Skeletal muscle tissue (tissue), 4 donors: Measurements from ENCODE around the gene PLCB1. TPM values are rescaled to one million over a fixed set of nuclear protein-coding genes. Genes with fewer than 3 reads are reported as not detected.
A peak's percentile ranks its signal among the peaks of the same experiment; 100 is the strongest.

Source experiments
- H3K27ac ChIP-seq: one replicate; pipeline ENCODE4 v1.7.0; 2013; ENCODE audit warnings: mild to moderate bottlenecking, low read depth, low read length, inconsistent platforms
- H3K27me3 ChIP-seq, 3 donors: one replicate each; pipeline ENCODE4 v1.7.0; 2013; ENCODE audit warnings: low read length in 3 of 3; ENCODE audit not compliant: control insufficient read depth in 3 of 3, insufficient read depth in 3 of 3
- H3K36me3 ChIP-seq, 3 donors: one replicate each; pipeline ENCODE4 v1.7.0; 2013; ENCODE audit warnings: low read length in 3 of 3; ENCODE audit not compliant: control insufficient read depth in 3 of 3, insufficient read depth in 3 of 3
- H3K4me1 ChIP-seq, 3 donors: one replicate each; pipeline ENCODE4 v1.7.0; 2013; ENCODE audit warnings: low read length in 3 of 3, mild to moderate bottlenecking in 3 of 3; ENCODE audit not compliant: control insufficient read depth in 3 of 3, insufficient read depth in 3 of 3
- H3K4me3 ChIP-seq, 3 donors: one replicate each; pipeline ENCODE4 v1.7.0; 2013; ENCODE audit warnings: low read length in 3 of 3
- H3K9ac ChIP-seq, 3 donors: one replicate each; pipeline ENCODE4 v1.7.0; 2013; ENCODE audit warnings: low read length in 3 of 3, mild to moderate bottlenecking in 3 of 3, moderate library complexity in 2 of 3, low read depth in 1 of 3
- H3K9me3 ChIP-seq, 3 donors: one replicate each; pipeline ENCODE4 v1.7.0; 2013; ENCODE audit warnings: low read length in 3 of 3; ENCODE audit not compliant: control insufficient read depth in 3 of 3
- total RNA-seq: library from RNA; depleted of rRNA; stranded (reverse); fragments of >200 nt; gene quantifications from one replicate; pipeline ENCODE4 v1.2.3, GENCODE V29; 2014
- donor health status: Osteomylitis.

The PLCB1 gene
- total RNA-seq, 1 donor from 2014 or later = 13.0 TPM

GRCh38 chr20:8129211-8129976 is 2.7 kb upstream of the PLCB1 start:
- Histone ChIP-seq H3K4me1 (peaks cover 8 to 11% (median 9%) of the 10 kb centered on the region in 3 donors), H3K27ac (no peak overlapping the region), H3K9ac (no peak overlapping the region), H3K27me3 (no peaks in the 10 kb centered on the region), H3K9me3 (no peaks in the 10 kb centered on the region), H3K36me3 (no peaks in the 10 kb centered on the region), H3K4me3 (no peak overlapping the region)

- H3K4me3 ChIP-seq = no peak overlapping the region
- H3K4me1 ChIP-seq = peaks cover 8 to 11% (median 9%) of the 10 kb centered on the region in 3 donors
- H3K27ac ChIP-seq = no peak overlapping the region
- no peaks in the 10 kb centered on the region for H3K9me3 ChIP-seq
- H3K27me3 ChIP-seq = no peaks in the 10 kb centered on the region
- no peak overlapping the region for H3K9ac ChIP-seq
- no peaks in the 10 kb centered on the region for H3K36me3 ChIP-seq
These were observed 1.1 kb upstream of the PLCB1 start for GRCh38 chr20:8130840-8131526.

GRCh38 chr20:8132484-8133309 is 631 bp downstream of the PLCB1 start:
- peak overlapping the region; percentile 75 to 79 (median 76) for H3K9ac ChIP-seq
- H3K4me1 ChIP-seq = peaks cover 8 to 11% (median 9%) of the 10 kb centered on the region in 3 donors
- H3K9me3 ChIP-seq = no peaks in the 10 kb centered on the region
- no peaks in the 10 kb centered on the region for H3K36me3 ChIP-seq
- no peak overlapping the region for H3K27ac ChIP-seq
- H3K4me3 ChIP-seq = peak overlapping the region; percentile 73 to 82 (median 79)
- H3K27me3 ChIP-seq = no peaks in the 10 kb centered on the region

GRCh38 chr20:8133310-8133768 is 1.3 kb downstream of the PLCB1 start:
- Histone ChIP-seq H3K36me3 (no peaks in the 10 kb centered on the region), H3K9ac (peak overlapping the region; percentile 75 to 79 (median 76)), H3K27ac (no peak overlapping the region), H3K27me3 (no peaks in the 10 kb centered on the region), H3K9me3 (no peaks in the 10 kb centered on the region), H3K4me1 (peaks cover 8 to 11% (median 9%) of the 10 kb centered on the region in 3 donors), H3K4me3 (peak overlapping the region; percentile 73 to 82 (median 79))

DNA sequence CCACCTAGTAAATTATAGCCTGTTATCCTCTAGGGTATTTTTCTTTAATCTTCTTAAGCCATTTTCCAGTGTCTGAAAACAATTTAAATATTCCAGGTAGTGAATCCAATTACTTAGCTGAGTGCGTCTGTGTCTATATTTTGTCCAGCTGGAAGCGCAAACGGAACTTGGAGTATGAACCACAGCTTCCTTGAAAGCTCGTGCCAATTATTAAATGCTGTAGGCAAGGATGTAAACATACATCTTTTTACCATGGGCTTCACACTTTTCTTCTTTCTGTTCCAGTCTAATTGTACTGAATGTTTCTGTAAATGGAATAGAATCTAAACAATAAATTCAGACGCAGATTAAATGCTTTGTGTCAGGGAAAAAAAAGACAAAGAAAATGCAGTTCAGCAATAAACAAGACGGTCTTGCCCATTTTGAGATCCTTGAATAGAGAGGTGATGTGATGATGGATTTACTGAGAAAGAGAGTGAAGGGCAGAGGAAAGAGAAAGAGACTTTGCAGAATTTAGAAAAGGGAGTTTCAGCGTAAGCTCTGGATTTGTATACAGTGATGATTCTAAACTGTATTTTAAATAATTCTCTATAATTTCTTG is 1.9 kb downstream of the PLCB1 start:
- H3K27me3 ChIP-seq = no peaks in the 10 kb centered on the region
- no peaks in the 10 kb centered on the region for H3K9me3 ChIP-seq
- H3K4me1 ChIP-seq = peaks cover 8 to 11% (median 9%) of the 10 kb centered on the region in 3 donors
- no peaks in the 10 kb centered on the region for H3K36me3 ChIP-seq
- H3K4me3 ChIP-seq = peak overlapping the region; percentile 19 to 82 (median 79)
- H3K9ac ChIP-seq = peak overlapping the region; percentile 7 to 79 (median 75)
- no peak overlapping the region for H3K27ac ChIP-seq

DNA sequence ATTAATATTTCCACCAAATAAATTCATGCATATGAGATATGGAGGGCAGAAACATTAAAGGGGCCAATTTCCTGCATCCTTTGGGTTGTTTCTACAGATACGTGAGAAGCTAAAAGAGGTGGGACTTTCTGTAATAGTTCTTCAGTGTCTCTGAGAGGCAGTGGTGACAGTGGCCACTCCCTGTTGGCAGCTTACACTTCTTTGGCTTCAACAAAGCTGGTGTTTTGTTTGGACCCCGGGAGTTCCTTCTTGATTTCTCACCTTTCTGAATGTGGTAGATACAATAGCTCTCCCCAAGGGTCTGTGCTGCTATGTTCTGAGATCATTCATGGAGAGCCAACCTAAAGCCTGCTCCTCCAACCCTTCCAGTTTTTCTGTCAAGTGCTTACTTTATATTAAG is 7.8 kb downstream of the PLCB1 start:
- Histone ChIP-seq H3K27me3 (no peaks in the 10 kb centered on the region), H3K27ac (no peak overlapping the region), H3K9ac (no peak overlapping the region), H3K4me1 (peaks cover 2 to 6% (median 4%) of the 10 kb centered on the region in 3 donors), H3K9me3 (no peaks in the 10 kb centered on the region), H3K4me3 (no peak overlapping the region), H3K36me3 (no peaks in the 10 kb centered on the region)

DNA sequence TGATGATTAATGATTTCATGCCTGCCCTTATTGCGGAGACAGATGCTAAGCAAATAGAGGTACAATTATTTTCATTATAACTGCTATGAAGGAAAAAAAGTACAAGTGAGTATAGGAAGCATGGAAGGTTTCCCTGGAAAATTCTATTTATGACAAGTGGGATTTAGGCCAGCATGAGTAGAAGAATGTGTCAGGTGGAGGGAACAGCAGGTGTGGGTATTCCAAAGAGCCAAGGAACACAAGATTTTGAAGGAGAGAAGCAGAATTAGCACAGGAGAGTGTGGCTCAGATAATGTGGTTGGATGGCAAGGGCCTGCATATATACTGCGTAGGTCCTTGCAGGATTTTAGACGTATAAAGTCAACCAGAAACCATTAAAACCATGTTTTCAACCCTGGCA is 11.4 kb downstream of the PLCB1 start:
- H3K4me3 ChIP-seq = no peak overlapping the region
- H3K4me1 ChIP-seq = peaks cover 2 to 6% (median 4%) of the 10 kb centered on the region in 3 donors
- H3K27me3 ChIP-seq = no peaks in the 10 kb centered on the region
- H3K27ac ChIP-seq = no peak overlapping the region
- H3K9me3 ChIP-seq = no peaks in the 10 kb centered on the region
- no peaks in the 10 kb centered on the region for H3K36me3 ChIP-seq
- no peak overlapping the region for H3K9ac ChIP-seq

DNA sequence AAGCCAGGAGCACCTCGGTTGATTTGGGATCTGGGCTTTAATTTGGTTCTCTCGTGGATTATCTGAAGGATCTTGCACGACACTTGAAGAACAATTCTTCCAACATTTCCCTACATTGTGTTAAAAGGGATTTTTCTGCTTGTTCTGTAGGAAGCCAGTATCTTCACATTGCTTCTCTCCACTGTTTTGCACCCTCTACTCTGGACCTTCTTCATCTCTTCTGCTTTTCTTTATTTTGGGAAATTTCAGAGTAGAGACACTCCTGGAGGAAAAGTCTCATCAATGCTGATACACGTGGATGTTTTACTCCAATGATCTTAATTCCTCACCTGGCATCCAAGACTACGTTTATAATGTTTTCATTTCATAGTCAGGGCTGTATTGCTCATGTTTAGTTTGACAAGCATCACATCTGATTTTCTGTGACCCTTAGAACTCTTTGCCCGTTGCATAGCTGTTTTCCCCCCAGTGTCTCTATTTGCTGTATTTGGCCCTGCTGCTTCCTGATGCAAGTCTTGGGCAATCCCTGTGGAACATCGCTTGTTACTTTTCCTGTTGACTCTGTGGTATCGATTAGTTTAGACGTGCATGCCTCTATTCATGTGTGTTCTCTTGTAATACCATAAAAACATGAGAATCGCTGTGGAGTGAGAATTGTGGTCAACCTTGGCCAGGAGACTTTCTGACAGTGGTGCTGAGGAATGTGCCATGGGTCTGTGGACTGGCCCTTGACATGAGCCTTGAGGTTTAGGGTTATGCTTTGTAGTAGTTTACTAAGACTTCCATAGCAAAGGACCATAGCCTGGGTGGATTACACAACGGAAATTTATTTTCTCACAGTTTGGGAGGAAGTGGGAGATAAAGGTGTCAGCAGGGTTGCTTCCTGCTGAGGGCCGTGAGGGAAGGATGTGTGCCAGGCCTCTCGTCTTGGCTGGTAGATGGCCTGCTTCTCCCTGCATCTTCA is 12.5 kb downstream of the PLCB1 start:
- Histone ChIP-seq H3K9me3 (no peaks in the 10 kb centered on the region), H3K4me1 (peaks cover 2 to 6% (median 4%) of the 10 kb centered on the region in 3 donors), H3K27ac (no peak overlapping the region)

More for the DNA sequence above, 12.5 kb downstream of the PLCB1 start:
- no peak overlapping the region for H3K9ac ChIP-seq
- H3K27me3 ChIP-seq = no peaks in the 10 kb centered on the region
- no peaks in the 10 kb centered on the region for H3K36me3 ChIP-seq
- H3K4me3 ChIP-seq = no peak overlapping the region
